ENCODE data around the gene XRCC4.

The XRCC4 gene

GRCh38 chr5:83281658-83282057 is 204.3 kb downstream of the XRCC4 start:
- DNase-seq: no peak

GRCh38 chr5:83283761-83284160 is 206.4 kb downstream of the XRCC4 start:
- DNase-seq: no peak

- DNase-seq: no peak
These were observed 208.5 kb downstream of the XRCC4 start for GRCh38 chr5:83285661-83286398.

DNA sequence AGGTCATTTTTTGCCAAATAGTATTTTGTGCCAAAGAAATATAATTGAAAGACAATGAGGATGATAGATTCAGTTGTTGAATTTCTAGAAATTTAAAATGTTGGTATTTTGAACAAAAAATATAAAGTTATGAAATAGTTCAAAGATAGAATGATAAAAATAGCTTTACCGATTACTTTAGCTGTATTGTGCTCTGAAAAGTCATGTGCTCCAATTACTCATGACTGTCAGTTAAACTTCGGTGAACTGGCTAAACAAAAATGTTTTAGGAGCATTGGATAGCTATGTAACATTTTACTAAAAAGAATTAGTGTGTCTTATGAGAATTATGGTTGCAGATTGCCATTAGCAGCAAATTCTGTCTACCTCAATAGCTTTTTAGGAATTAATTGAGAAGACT is 216.9 kb downstream of the XRCC4 start:
- DNase-seq: no peak

GRCh38 chr5:83299353-83299752 is 222.0 kb downstream of the XRCC4 start:
- no peak for DNase-seq

- DNase-seq: peak; percentile 34
These were observed 229.4 kb downstream of the XRCC4 start for GRCh38 chr5:83306572-83307241.

- DNase-seq: peak; percentile 31
These were observed 235.3 kb downstream of the XRCC4 start for GRCh38 chr5:83312663-83313062.

DNA sequence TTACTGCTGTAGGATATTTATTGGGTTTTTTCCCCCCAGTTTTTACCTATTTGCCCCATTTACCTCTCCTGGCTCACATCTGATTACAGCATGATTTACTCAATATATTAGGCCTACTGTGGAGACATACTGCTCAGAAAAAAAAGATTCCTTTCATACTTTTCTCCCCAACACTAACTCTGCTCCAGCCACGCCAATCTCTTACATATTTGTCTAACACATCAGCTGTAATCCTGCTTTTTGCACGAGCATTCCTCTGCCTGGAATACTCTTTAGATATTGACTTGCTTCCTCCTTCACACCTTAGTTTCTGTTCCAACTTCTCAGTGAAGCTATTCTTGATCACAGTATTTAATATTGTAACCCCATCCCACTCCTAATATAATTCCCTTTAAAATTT is 236.1 kb downstream of the XRCC4 start:
- DNase-seq: no peak

- DNase-seq: no peak
These were observed 244.2 kb downstream of the XRCC4 start for GRCh38 chr5:83321483-83322055.

GRCh38 chr5:83322273-83322924 is 245.1 kb downstream of the XRCC4 start:
- DNase-seq: no peak

DNA sequence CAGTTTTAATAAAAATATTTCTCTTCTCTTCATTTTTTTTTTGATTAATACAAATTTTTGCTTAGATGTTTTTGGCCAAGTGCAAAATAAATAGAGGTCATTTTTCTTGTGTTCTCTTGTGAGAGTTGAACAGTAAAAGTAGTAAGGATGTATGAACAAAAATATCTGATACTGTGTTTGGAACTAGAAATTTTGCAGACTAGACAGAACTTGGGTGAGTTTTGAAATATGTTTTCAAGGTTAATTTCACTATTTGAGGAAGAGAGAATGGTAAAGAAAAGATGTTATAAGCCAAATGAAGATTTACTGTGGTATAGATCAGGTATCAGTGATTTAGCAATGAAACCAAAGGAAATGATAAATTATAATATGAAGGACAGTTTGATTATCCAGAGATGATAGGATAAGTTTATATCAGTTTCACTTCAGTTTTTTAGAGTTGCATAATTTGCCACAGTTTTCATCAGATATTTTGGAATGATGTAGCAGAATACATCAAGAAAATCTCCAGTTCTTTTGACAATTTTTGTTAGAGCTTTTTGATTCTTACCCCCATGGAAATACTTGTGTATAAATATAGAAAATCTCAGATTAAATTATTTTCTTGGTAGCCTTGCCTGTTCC is 246.3 kb downstream of the XRCC4 start:
- DNase-seq: no peak

DNA sequence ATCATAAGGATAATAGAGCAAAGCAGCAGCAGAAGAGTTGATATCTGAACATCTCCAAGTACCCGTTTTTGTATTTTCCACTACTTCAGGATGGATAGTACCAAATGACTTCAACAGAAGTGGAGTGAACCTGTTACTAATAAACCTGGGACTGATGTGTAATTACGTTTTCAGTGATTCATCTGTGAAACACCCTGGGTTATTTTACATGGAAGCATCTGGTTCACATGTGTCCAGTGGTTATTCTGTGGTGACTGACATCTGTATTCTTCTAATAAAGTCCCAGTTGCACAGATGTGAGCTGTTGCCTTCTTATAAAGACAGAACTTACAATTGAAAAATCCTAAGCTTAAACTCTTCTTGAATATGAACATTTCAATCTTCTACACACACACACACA is 254.5 kb downstream of the XRCC4 start:
- no peak for DNase-seq

DNA sequence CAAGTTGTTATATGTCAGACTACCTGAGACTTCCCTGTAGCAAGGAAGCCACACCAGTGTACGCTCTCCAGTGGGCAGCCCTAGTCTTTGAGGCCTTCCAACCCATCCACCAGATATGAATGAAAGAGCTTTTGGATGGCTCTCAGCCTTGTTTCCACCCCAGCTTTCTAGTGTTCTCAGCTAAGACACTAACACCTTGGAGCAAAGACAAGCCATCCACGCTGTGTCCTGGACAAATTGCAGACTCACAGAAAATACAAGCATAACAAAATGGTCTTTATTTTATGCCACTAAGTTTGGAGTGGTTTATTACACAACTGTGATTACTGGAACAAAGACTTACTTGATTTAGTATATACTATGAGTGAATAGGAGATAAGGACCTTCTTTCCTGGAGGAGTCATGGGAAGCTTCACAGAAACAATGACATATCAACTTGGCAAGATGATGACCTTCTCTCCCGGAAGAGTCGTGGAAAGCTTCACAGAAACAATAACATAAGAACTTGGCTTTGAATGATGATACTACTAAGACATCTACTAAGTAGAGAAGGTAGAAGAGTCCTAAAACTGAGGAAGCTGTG is 260.2 kb downstream of the XRCC4 start:
- no peak for DNase-seq

DNA sequence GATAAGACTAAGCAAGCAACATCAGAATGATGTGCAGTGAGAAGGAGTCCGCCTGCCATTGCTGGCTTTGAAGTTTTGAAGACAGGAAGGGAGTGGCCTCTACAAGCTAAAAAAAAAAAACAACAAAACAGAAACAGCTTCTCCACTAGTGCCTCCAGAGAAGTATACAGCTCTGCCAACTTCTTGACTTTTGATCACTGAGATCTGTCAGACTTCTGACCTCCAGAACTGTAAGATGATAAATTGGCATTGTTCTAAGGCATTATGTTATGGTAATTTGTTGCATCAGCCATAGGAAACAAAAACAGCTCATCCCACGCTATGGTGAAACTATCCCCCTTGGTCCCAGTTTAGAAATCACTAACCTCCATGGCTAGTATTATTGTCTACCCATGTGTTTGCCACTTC is 263.2 kb downstream of the XRCC4 start:
- peak; percentile 40 for DNase-seq

DNA sequence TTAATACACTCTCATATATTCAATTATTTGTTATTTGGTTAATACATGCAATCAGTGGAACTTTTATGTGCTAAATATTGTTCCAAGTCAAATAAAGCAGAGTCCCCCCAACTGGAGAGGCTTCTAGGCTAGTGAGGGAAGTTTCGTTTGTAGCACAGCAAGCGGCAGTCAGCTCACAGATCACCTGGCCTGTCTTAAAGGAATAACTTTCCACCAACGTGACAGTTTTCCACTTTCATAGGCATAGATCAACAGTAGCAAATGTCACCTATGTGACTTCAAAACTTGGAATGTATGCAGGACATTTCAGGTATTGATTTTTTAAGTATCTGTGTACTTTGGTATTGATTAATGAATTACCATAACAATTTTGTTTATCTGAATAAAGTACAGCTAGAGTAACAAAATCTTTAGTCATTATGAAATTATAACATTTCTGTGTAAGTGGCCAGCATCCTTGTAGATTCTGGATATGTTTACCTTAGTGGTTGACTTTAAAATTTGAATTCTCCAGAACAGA is 264.5 kb downstream of the XRCC4 start:
- no peak for DNase-seq

DNA sequence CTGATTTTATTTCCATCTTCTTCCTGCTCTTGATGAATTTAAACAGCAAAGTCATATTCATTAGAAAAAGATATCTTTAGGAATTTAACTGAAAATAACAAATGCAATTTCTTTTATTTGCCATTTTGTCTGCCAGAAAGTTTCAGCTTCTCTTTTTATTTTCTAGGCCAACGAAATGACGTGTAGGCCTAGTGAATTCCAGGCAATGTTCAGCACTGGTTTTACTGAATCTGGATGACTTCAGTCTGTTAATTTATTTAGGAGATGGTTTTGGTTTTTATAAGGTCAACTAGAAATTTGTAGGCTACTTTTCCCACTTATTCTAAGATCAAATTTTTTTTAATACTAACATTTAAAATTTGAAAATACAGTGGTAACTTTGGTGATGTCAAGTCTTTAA is 265.1 kb downstream of the XRCC4 start:
- no peak for DNase-seq

DNA sequence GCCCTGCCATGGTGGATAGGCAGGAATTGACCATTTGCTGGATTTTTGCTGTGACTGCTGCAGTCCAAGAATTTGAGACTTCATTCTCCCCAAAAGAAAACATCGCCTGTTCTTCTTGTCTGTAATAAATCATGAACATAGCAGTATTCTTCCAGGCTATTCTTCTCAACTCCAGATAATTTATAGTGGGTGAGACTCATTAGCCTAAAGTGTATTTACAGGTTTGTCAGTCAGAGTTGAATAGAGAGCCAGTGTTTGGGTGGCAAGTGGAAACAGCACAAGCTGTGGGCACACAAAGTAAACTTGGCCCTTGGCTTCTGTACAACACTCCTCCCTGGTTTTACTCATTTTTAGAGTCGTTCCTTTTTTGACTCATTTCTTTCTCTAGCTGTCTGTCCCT is 266.0 kb downstream of the XRCC4 start:
- no peak for DNase-seq

GRCh38 chr5:83345423-83345822 is 268.1 kb downstream of the XRCC4 start:
- DNase-seq: no peak

- DNase-seq: no peak
These were observed 271.0 kb downstream of the XRCC4 start for GRCh38 chr5:83348281-83348780.

- no peak for DNase-seq
These were observed 275.9 kb downstream of the XRCC4 start for GRCh38 chr5:83353231-83353630.

DNA sequence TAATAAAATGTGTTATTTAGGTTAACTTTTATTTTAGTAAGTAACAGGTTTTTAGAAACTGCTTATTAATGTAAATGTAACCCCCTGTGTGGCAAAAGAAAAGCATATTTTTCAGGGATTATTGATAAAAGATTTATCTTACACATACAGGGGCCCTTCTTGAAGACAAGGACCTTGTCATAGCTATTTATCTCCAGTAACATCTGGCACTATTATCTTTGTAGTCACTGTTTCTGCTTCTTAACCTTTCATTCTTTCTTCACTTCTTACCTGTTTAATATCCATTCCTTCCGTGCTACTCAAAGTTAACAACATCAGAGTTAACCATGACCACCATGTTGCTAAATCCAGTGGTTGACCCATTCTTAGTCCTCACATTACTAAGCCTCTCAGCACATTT is 276.4 kb downstream of the XRCC4 start:
- DNase-seq: no peak

DNA sequence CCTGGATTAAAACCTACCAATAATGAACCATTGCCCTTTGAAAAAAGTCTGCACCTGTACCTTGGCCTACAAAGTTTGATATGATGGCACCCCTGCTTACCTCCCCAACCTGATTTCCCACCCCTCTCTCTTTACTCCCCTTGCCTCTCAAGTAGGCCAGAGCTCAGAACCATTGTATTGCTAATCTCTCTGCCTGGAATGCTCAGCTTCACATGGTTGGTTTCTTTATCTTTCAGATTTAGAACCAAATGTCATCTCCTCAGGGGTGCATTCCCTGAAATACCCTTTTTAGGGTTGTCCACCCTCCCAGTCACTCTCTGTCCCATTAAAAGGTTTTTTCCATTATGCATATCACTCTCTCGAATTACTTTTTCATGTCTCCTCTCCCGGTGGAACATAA is 277.6 kb downstream of the XRCC4 start:
- DNase-seq: no peak

All from CD4-positive, alpha-beta T cell treated with Interleukin-17A for 1 hour (primary cell).